Measurements from ENCODE around the gene MAGEF1.

Gene MAGEF1

DNA sequence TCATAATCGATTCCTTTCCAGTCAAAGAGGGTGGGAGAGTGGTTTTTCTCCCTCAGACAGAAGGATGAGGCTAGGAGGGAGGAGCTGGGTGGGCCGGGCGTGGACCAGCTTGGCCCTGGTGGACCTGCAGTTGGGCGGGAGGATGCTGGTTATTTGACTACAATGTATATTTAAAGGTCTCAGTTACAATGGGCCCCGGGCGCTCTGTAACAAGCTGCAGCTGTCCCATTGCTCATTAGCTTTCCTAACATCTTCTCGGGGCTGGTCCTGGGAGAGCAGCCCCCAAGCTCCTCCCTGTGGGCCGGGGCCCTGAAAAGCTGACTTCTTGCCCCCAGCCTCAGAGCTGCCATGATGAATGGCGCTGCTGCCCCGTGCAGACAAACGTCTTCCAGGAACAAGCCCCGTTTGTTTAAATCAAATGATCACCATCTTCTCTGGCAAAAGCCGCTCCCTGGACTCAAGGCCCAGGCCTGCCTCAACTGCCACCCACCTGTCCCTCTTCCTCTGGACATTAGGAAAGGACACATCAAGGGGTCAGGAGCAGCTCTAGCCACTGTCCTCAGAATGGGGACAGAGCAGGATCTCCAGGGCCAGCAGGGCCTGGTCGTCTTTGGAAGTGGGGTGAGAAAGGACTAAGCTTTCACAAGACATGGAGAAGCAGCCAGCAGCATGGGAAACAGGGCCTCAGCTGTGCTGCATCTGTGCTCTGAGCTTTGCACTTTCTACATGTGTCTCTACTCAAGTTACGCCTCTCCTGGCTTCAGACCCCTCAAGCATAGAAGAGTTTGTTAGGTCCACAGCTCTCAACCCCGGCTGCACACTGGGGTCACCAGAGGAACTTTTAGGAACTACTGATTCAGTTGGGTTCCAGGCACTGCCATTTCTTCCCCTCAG is 38.6 kb downstream of the MAGEF1 start:
- no peak overlapping the region for H3K4me3 ChIP-seq (ENCODE audit: low read depth, low read length)

- no peak overlapping the region for H3K4me3 ChIP-seq (ENCODE audit: low read depth, low read length)
These were observed 39.5 kb downstream of the MAGEF1 start for GRCh38 chr3:184672335-184672734.

- no peak overlapping the region for H3K4me3 ChIP-seq (ENCODE audit: low read depth, low read length)
These were observed 41.7 kb downstream of the MAGEF1 start for GRCh38 chr3:184670091-184670602.

DNA sequence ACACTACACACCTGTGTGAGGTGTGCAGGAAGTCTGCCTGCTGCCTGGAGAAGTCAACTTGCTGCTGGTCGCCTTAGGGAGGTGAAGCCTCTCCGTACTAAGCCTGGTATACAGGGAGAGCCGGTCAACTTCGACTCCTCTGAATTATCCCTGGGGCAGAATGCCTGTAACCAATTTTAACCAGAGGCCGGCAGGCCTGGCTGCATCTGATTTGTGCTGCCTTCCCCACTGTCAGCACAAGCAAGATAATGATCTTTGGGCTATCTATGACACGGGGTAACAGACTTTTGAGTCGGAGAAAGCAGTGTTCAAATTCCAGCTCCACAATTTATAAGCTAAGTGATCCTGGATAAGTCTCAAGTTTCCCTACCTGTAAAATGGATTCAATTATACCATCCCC is 42.3 kb downstream of the MAGEF1 start:
- no peak overlapping the region for H3K4me3 ChIP-seq (ENCODE audit: low read depth, low read length)

DNA sequence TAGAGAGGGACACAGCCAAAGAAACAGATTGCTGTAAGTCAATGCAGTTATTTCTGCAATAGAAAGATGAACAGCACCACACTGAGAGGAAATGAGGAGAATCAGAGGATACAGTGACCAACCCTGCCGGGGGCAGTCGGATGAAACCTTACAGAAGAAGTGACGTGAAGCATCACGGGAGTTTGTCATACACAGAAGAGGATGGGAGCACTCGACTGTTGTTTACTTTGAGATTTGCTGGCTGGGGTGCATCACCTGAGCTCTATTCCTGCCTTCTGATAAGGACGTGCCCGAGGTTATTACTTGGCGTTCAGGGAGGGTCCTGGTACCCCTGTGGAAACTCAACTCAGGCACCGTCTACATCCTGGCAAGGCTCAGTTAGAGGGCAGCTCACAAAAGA is 45.4 kb downstream of the MAGEF1 start:
- no peak overlapping the region for H3K4me3 ChIP-seq (ENCODE audit: low read depth, low read length)

DNA sequence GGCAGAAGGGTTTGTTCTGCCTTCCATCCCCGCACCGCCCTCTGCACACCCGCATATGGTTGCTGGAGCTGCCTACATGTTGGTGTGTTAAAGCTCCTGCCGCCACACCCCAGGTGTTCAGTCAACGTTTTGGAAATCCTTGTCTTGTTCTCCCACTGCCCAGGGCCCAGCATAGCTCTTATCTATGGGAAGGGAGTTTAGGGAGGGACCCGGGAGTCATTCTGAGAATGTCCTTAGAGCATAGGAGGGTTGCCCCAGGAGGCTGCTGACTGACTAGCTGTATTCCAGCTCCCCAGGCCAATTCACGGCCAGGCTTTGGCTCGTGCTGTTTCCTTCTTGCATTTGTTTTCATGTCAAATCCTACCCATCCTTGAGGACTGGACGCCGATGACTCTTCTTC is 46.8 kb downstream of the MAGEF1 start:
- H3K4me3 ChIP-seq (ENCODE audit: low read depth, low read length) = no peak overlapping the region

DNA sequence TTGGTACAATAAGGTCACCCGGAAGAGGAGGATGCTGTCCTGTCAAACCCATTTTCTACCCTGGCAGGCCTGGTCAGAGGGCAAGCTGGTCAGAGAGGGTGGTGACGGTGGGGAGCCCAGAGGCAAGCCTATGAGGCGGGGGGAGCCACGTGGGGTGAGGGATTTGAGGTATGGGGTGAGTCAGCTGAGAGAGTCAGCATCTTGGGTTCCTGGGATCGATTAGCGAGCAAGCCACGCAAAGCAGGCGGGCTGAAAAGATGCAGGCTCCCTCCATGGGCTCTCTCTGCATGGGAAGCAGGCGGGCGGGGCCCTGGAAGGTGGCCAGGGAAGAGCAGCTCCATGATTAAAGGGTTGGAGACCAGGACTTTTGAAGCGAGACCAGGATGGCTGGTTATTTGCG is 48.1 kb downstream of the MAGEF1 start:
- H3K4me3 ChIP-seq (ENCODE audit: low read depth, low read length) = no peak overlapping the region

- no peak overlapping the region for H3K4me3 ChIP-seq (ENCODE audit: low read depth, low read length)
These were observed 48.5 kb downstream of the MAGEF1 start for GRCh38 chr3:184663356-184663755.

GRCh38 chr3:184662187-184662586 is 49.7 kb downstream of the MAGEF1 start:
- no peak overlapping the region for H3K4me3 ChIP-seq (ENCODE audit: low read depth, low read length)

DNA sequence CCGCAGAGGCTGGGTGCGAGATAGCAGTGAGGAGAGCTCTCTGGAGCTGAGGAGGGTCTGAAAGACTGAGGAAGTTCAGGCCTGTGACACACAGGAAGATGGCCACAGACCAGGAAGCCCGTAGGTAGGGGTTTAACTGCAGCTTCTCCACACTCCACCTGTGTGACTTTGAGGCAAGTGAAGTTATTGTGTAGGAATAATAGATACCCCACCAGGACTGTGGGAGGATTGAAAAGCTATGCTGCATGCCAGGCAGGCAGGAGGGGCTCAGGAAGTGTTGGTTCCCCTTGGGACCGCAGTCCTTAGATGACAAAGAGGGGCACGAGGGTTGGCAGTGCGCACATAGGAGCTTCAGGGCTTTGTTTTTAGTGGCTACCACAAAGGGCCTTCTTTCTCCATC is 50.9 kb downstream of the MAGEF1 start:
- H3K4me3 ChIP-seq (ENCODE audit: low read depth, low read length) = no peak overlapping the region
